Activated CD4-positive, alpha-beta memory T cell treated with anti-CD3 and anti-CD28 coated beads, Interleukin-2, amount 10 ng/mL, durations not matched to agents 7 days and 5 days (primary cell): Measurements from ENCODE around the gene DGCR6L. TPM values are rescaled to one million over a fixed set of nuclear protein-coding genes. Genes with fewer than 3 reads are reported as not detected.
"Not testable (repeated sequence)": the region's sequence is repeated elsewhere in the genome, so short reads cannot be mapped to it uniquely, and the experiment has no call there.

Experiments used
- CTCF ChIA-PET: fragments of 350-600 bp; sonication (Branson Sonifier 250); formaldehyde crosslinking; loops from one replicate; lab custom pipeline; 2021; ENCODE audit warnings: antibody characterized with exemption, inconsistent platforms; lab: Charles Lee
- POLR2A ChIA-PET: fragments of 350-600 bp; sonication (Branson Sonifier 250); formaldehyde crosslinking; loops from one replicate; lab custom pipeline; 2021; ENCODE audit warnings: antibody characterized with exemption; lab: Charles Lee
- DNase-seq: peaks from one replicate; pipeline ENCODE4 v3.0.0-alpha.2; 2020
- H3K27ac Mint-ChIP-seq: one replicate; pipeline ENCODE4 v1.8.0; 2021; ENCODE audit warnings: mild to moderate bottlenecking, mixed read lengths
- H3K27me3 Mint-ChIP-seq: one replicate; pipeline ENCODE4 v1.8.0; 2021; ENCODE audit warnings: mixed read lengths
- H3K36me3 Mint-ChIP-seq: one replicate; pipeline ENCODE4 v1.8.0; 2021; ENCODE audit warnings: low read depth, mixed read lengths
- H3K4me1 Mint-ChIP-seq: one replicate; pipeline ENCODE4 v1.8.0; 2021; ENCODE audit warnings: mixed read lengths
- H3K4me3 Mint-ChIP-seq: one replicate; pipeline ENCODE4 v1.8.0; 2021; ENCODE audit warnings: mild to moderate bottlenecking, mixed read lengths
- H3K9me3 Mint-ChIP-seq: one replicate; pipeline ENCODE4 v1.8.0; 2021; ENCODE audit warnings: mixed read lengths
- total RNA-seq, 2 experiments: library from RNA; stranded (reverse); gene quantifications; one replicate each; pipeline ENCODE4 v1.2.3, GENCODE V29; 2021

The DGCR6L gene
- total RNA-seq, 2 experiments from 2014 or later = 40.8 to 41.1 TPM

DNA sequence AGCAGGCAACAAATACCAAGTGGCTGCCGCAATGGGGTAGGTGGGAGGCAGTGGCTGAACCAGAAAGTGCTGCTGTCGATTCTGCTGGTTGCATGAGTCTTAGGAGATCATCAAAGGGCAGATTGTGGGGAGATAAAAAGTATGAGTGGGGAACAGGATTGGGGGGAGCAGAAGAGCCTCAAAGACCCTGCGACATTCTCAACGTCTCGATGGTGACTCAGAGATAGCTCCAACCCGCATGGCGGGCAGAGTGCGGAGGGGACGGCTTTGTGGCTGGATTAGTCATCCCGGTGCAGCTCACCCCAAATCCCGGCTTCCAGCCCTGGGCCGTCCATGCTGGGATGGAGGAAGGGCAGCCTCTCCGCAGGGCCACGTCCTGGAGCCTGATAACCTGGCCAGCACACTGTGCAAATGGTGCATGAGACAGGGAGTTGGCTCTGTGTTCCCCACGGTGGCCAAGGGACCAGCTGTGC, 40.2 kb downstream of the DGCR6L start:
- no peak for DNase-seq
- no peaks in the 10 kb centered on the region for H3K36me3 Mint-ChIP-seq
- H3K4me3 Mint-ChIP-seq = no peak overlapping the region
- H3K9me3 Mint-ChIP-seq = no peaks in the 10 kb centered on the region
- CTCF ChIA-PET = no interaction called here
- H3K27ac Mint-ChIP-seq = no peak overlapping the region
- POLR2A ChIA-PET = no interaction called here
- H3K27me3 Mint-ChIP-seq = no peaks in the 10 kb centered on the region
- H3K4me1 Mint-ChIP-seq = no peaks in the 10 kb centered on the region

DNA sequence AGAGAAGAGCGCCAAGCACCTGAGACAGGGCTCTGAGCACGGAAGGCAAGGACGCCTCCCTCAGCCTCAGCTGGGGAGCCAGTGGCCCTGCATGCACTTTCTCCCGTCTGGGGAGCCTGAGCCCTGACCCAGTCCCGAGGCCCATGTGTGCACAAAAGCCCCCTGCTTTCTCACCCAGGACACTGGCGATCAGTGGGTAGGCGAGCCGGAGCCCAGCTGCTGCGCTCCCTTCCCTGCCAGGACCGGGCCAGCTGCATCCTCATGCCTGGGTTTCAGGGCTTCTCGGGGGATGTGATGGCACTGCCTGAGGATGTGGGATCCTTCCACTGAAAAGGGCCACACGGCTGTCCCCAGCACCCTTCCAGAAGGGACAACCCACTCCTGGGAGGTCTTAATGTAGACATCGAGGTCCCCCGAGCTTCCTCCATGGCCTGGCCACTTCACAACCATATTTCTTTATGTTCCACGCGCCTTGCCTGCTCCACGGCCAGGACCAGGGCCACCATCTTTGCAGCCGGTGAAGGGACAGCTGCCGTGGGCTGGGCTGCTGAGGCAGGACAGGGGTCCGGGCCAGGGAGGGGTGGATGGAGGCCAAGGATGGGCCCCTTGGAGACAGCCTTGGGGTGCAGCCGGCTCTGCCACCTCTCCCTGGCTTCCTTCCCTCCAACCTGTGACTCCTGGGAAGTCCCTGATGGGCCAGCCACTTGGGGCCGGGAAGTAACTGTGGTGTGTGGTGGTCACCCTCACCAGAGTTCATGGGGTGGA, 41.0 kb downstream of the DGCR6L start:
- DNase-seq, CTCF ChIA-PET, H3K27ac Mint-ChIP-seq, H3K4me1 Mint-ChIP-seq, H3K4me3 Mint-ChIP-seq, H3K36me3 Mint-ChIP-seq, H3K9me3 Mint-ChIP-seq, POLR2A ChIA-PET, H3K27me3 Mint-ChIP-seq: not testable (repeated sequence)

DNA sequence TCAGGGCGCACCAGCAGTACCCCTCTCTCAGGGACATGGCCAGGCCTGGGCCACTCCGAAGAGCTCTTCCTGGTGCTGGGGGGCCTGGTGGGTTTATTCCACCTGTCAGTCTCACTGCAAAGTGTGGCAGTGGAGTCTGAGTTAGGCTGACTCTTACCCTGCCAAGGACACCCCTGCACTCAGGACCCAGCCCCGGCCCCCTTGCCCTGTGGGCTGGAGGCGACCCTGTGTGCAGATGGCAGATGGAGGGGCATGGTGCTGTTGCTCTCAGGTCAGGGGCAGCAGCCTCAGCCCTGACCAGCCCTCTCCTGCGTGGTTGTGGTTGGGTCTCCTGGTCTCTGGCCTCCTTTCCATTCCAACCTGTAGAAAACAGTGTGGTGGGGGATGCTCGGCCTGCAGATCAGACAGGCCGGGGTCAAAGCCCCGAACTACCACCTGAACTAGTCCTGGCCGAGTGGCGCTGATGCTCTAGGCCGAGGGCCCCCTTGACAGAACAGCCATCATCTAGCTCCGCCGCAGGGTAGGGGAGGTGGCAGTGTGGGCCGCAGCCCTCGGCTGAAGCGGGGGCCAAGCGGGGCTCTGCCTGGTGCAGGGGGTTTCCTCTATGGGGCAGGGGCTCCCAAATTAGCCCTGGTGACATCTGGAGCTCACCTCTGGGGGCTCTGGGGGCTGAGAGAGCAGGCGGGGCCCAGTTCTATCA, 41.8 kb downstream of the DGCR6L start:
- H3K4me1 Mint-ChIP-seq, POLR2A ChIA-PET, H3K27ac Mint-ChIP-seq, H3K36me3 Mint-ChIP-seq, H3K9me3 Mint-ChIP-seq, DNase-seq, CTCF ChIA-PET, H3K4me3 Mint-ChIP-seq, H3K27me3 Mint-ChIP-seq: not testable (repeated sequence)

DNA sequence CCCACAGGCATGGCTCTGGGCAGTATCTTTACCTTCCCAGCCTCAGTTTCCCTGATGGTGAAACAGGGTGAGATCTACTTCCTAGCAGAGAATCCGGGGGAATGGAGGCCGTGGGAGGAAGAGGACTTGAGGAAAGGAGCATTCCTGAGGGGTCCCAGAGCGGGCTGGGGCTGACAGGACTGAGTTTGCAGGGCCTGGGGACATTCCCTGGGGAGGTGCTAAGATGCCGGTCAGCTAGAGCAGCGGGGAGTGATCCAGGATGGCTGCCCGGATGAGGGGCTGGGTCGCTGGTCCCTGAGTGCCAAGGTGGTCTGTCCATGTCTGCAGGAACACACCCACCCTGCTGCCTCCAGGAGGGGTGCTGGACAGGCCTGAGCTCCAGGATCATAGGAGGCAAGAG, 43.4 kb downstream of the DGCR6L start:
- DNase-seq = no peak
- no peaks in the 10 kb centered on the region for H3K4me1 Mint-ChIP-seq
- no peak overlapping the region for H3K4me3 Mint-ChIP-seq
- H3K27ac Mint-ChIP-seq = no peak overlapping the region
- H3K9me3 Mint-ChIP-seq = no peaks in the 10 kb centered on the region
- no peaks in the 10 kb centered on the region for H3K27me3 Mint-ChIP-seq
- CTCF ChIA-PET = no interaction called here
- no peaks in the 10 kb centered on the region for H3K36me3 Mint-ChIP-seq
- POLR2A ChIA-PET = no interaction called here

DNA sequence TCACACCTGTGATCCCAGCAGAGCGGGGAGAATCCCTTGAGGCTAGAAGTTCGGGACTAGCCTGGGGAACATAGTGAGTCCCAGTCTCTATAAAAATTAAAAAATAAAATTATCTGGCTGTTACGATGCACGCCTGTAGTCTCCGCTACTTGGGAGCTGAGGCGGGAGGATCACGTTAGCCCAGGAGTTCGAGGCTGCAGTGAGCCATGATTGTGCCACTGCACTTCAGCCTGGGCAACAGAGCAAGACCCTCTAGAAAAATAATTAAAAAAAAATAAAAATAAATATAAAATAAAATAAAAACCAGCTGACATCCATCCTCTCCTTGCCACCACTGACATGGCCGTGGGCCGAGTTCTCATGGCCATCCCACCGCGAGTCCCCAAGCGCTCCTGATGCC, 44.0 kb downstream of the DGCR6L start:
- no peaks in the 10 kb centered on the region for H3K9me3 Mint-ChIP-seq
- H3K4me1 Mint-ChIP-seq = no peaks in the 10 kb centered on the region
- no peaks in the 10 kb centered on the region for H3K27me3 Mint-ChIP-seq
- no peak overlapping the region for H3K27ac Mint-ChIP-seq
- H3K36me3 Mint-ChIP-seq = no peaks in the 10 kb centered on the region
- POLR2A ChIA-PET = no interaction called here
- DNase-seq = no peak
- no peak overlapping the region for H3K4me3 Mint-ChIP-seq
- CTCF ChIA-PET = no interaction called here

DNA sequence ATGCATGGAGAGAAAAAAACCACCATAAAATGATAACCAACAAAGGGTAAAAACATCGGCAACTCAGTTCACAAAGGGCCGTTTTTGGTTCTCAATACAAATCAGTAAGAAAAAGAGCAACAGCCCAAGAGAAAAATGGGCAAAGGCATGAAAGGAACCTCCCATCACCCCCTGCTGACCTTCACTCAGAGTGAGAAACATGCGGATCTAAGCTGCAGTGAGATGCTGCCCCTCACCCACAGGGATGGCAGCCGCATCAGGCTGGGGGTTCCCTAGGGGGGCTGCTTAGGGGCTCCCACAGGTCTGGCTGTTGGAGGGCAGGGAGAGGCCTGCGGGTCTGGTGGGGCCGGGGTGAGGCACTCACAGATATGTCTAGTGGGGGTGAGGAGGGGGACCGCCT, 44.5 kb downstream of the DGCR6L start:
- H3K36me3 Mint-ChIP-seq, POLR2A ChIA-PET, H3K9me3 Mint-ChIP-seq, DNase-seq, H3K4me1 Mint-ChIP-seq, H3K4me3 Mint-ChIP-seq, H3K27ac Mint-ChIP-seq, H3K27me3 Mint-ChIP-seq, CTCF ChIA-PET: not testable (repeated sequence)

DNA sequence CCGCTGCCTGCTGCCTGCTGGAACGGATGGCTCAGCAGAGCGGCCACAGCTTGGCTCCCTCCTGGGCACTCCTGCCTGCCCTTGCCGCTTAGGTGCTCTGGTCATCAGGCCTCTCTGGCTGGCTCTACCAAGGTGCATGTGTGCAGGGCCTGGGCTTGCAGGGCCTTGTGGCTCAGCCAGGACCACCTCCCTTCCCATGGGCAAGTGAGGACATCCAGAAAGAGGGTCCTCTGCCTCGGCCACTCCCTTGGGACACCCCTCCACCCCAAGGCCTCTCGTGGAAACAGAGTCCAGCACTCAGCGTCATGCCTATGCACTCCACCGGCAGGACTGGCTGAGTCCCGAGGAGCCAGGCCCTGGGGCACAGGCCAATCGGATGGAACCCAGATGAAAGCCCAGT, 45.5 kb downstream of the DGCR6L start:
- H3K4me1 Mint-ChIP-seq, H3K36me3 Mint-ChIP-seq, H3K27me3 Mint-ChIP-seq, POLR2A ChIA-PET, DNase-seq, H3K4me3 Mint-ChIP-seq, H3K27ac Mint-ChIP-seq, CTCF ChIA-PET, H3K9me3 Mint-ChIP-seq: not testable (repeated sequence)

DNA sequence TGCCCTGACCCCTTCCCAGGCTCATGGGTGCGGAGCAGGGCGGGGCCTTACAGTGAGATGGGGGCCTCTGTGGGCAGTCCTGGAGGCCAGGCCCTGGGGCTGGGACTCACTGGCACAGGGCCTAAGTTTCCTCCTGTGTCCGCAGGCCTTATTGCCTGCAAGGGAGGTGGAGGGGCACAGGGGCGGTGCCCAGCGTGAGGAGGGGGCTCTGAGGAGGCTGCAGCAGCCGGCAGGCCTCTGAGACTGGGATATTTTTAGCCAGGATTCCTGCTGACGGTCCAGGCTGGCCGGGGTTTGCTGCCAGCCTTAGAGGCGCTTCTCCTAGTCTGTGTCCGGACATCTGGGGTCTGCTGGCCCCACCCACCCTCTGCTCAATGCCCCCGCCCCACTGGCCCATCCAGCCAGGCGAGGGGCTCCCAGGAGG, 46.1 kb downstream of the DGCR6L start:
- Mint-ChIP-seq H3K27ac (no peak overlapping the region), H3K36me3 (no peaks in the 10 kb centered on the region), H3K4me1 (peaks cover under 1% of the 10 kb centered on the region), H3K27me3 (no peaks in the 10 kb centered on the region), H3K4me3 (no peak overlapping the region), H3K9me3 (no peaks in the 10 kb centered on the region)
- CTCF ChIA-PET = no interaction called here
- DNase-seq = no peak
- POLR2A ChIA-PET = no interaction called here

DNA sequence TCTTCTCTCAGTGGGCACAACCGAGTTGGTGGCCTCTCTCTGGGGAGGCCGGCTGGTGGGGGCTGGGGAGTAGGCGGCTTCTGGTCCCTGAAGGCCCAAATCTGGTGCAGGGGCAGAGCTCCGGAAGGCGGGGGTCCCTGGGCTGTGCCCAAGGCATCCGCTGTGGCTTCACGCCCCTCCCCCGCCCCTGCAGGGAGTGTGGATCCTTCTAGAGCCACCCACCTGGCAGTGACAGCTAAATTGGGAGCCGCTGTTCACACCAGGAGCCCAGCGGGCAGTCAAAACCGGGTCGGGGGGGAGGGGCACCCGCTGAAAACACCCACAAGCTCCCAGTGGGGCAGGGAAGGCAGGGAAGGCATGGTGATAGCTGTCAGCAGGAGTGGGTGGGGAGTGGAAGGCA, 47.2 kb downstream of the DGCR6L start:
- H3K36me3 Mint-ChIP-seq = no peaks in the 10 kb centered on the region
- no peaks in the 10 kb centered on the region for H3K27me3 Mint-ChIP-seq
- no peak overlapping the region for H3K27ac Mint-ChIP-seq
- H3K9me3 Mint-ChIP-seq = no peaks in the 10 kb centered on the region
- H3K4me3 Mint-ChIP-seq = no peak overlapping the region
- POLR2A ChIA-PET = no interaction called here
- DNase-seq = no peak
- H3K4me1 Mint-ChIP-seq = peaks cover 1% of the 10 kb centered on the region
- CTCF ChIA-PET = no interaction called here

DNA sequence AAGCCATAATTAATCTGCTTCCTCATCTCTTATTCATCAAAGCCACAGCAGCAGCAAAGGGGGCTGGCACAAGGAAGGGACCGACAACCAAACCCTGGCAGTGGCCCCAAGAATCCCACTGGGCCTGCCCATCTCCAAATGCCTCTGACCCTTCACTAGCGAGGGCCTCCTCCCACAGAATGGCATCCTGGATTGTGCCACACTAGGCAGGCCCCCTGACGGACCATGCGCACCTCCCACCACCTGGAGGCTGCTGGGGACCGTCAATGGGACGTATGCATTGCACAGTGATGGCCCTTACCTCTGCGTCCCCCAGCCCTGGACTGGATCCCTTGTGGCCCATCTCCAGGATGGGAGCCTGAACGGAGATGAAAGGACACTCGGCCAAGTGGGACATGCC, 47.7 kb downstream of the DGCR6L start:
- Mint-ChIP-seq H3K27ac (no peak overlapping the region), H3K36me3 (no peaks in the 10 kb centered on the region), H3K4me1 (peaks cover 1% of the 10 kb centered on the region), H3K27me3 (no peaks in the 10 kb centered on the region), H3K4me3 (no peak overlapping the region), H3K9me3 (no peaks in the 10 kb centered on the region)
- ChIA-PET POLR2A (no interaction called here), CTCF (no interaction called here)
- DNase-seq = no peak

DNA sequence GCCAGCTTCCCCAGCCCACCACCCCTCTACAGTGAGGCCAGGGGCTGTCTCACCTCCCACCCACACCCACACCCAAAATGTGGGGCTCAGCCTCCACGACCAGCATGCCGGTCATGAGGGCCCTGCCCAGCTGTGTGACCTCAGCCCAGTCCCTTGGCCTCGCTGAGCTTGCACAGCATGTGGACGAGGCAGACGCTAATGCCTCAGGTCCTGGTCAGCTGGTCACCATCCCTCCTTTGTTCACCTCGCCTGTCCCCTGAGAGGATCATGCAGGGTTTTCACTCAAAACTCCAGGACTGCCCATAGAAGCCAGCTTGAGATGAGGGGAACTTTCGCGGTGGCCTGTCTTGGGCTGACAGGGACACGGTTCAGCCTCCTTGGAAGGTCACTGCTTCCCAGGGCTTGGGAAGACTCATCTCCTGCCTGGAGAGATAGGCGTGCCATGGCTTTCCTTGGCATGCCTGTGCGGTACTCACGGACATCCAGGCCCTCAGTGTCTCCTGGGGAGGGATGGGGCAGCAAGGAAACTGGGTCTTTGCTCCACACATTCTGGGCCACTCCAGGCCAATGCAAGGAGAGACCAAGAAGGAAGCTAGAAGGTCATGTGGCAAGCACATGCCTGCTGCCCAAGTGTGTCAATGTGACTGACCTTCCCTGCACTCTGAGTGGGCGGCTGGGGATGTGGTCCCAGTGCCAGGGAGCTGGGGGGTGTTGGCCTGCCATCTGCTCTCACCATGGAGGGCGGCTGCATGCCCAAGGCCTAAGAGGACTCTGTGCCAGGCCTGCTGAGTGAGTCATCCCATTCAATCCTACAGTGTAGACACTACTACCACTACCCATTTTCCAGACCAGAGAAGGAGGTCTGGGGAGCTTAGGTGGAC, 48.5 kb downstream of the DGCR6L start:
- Mint-ChIP-seq H3K4me3 (no peak overlapping the region), H3K4me1 (peaks cover 4% of the 10 kb centered on the region), H3K9me3 (no peaks in the 10 kb centered on the region), H3K36me3 (no peaks in the 10 kb centered on the region), H3K27me3 (peaks cover 3% of the 10 kb centered on the region), H3K27ac (no peak overlapping the region)
- ChIA-PET CTCF (no interaction called here), POLR2A (no interaction called here)
- no peak for DNase-seq

DNA sequence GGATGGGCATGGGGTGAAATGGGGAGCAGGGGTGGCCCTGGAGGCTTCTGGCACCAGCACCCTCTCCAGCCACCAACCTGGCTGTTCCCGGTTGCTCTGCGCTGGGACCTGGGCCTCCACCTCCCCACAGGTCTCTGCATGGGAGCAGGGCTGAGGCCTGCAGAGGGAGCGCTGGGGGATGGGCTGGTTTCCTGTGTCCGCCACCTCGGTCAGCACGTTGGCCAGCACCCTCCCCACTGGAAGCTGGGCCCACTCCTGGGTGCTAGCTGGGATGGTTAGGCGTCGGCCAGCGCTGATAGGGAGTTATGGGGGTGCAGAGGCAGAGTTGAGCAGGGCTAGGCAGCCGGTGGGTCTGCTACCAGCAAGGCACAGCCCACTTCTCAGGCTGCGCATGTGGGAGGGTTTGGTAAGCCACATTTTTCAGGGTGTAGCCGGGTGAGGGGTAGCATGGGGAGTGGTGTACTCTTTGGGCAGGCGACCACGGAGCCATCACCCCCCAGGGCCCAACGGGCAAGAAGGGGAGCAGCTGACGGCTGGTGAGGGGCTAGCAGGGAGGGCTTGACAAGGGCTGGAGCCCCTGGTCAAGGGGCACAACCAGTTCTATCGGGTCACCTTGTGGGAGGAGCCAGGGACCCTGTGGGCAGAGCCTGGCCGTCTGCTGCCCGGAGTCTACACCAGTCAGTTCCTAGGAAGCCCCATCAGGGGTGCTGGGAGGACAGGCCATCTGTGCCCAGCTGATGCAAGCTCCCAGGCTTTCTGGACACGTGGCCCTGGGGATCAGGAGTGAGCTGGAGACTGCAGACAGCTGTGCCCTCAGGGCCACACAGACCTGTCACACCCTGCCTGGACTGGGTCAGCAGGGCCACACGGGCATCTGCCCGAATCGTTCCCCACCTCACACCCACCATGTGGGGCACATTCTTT, 49.4 kb downstream of the DGCR6L start:
- H3K4me3 Mint-ChIP-seq, DNase-seq, POLR2A ChIA-PET, H3K27ac Mint-ChIP-seq, H3K27me3 Mint-ChIP-seq, CTCF ChIA-PET, H3K36me3 Mint-ChIP-seq, H3K4me1 Mint-ChIP-seq, H3K9me3 Mint-ChIP-seq: not testable (repeated sequence)
